HG02798 (cell line): ENCODE results near the gene MTUS2.

Experiments
- ATAC-seq: cut with Tn5 transposase; IDR thresholded peaks from one replicate; pipeline ENCODE4 v1.9.1; 2021; ENCODE audit warnings: mild to moderate bottlenecking; ENCODE audit not compliant: unreplicated experiment, poor library complexity

The MTUS2 gene

GRCh38 chr13:29008296-29008695 is 188.2 kb downstream of the MTUS2 start:
- no peak for ATAC-seq

- ATAC-seq, result no peak
Measured at GRCh38 chr13:29020314-29020713, 200.2 kb downstream of the MTUS2 start.

GRCh38 chr13:29021311-29021710 is 201.2 kb downstream of the MTUS2 start:
- no peak for ATAC-seq

GRCh38 chr13:29021717-29022116 is 201.6 kb downstream of the MTUS2 start:
- ATAC-seq, result no peak

GRCh38 chr13:29022410-29022809 is 202.3 kb downstream of the MTUS2 start:
- no peak for ATAC-seq

- no peak for ATAC-seq
Measured at GRCh38 chr13:29022968-29023367, 202.8 kb downstream of the MTUS2 start.

GRCh38 chr13:29024783-29025182 is 204.6 kb downstream of the MTUS2 start:
- no peak for ATAC-seq

GRCh38 chr13:29028868-29029267 is 208.7 kb downstream of the MTUS2 start:
- ATAC-seq, result no peak

- ATAC-seq, result no peak
Measured at GRCh38 chr13:29038700-29039099, 218.6 kb downstream of the MTUS2 start.

GRCh38 chr13:29039212-29039611 is 219.1 kb downstream of the MTUS2 start:
- no peak for ATAC-seq

- ATAC-seq, result no peak
Measured at GRCh38 chr13:29046588-29046987, 226.4 kb downstream of the MTUS2 start.

GRCh38 chr13:29049524-29049923 is 229.4 kb downstream of the MTUS2 start:
- ATAC-seq, result no peak

GRCh38 chr13:29050719-29051118 is 230.6 kb downstream of the MTUS2 start:
- no peak for ATAC-seq

- ATAC-seq, result no peak
Measured at GRCh38 chr13:29059800-29060199, 239.7 kb downstream of the MTUS2 start.

GRCh38 chr13:29065142-29065541 is 245.0 kb downstream of the MTUS2 start:
- ATAC-seq, result no peak

- no peak for ATAC-seq
Measured at GRCh38 chr13:29067306-29067945, 247.3 kb downstream of the MTUS2 start.

GRCh38 chr13:29073755-29074154 is 253.6 kb downstream of the MTUS2 start:
- ATAC-seq, result no peak

- ATAC-seq, result no peak
Measured at GRCh38 chr13:29077051-29077813, 257.1 kb downstream of the MTUS2 start.

- peak; percentile 78 for ATAC-seq
Measured at GRCh38 chr13:29081036-29081435, 260.9 kb downstream of the MTUS2 start.

GRCh38 chr13:29081697-29082440 is 261.7 kb downstream of the MTUS2 start:
- no peak for ATAC-seq

- no peak for ATAC-seq
Measured at GRCh38 chr13:29099781-29100406, 279.8 kb downstream of the MTUS2 start.
